CD4-positive, alpha-beta T cell (primary cell): ENCODE measurements around the gene TRIM22. TPM values are rescaled to one million over a fixed set of nuclear protein-coding genes. Genes with fewer than 3 reads are reported as not detected.
"Not testable (repeated sequence)": the region's sequence is repeated elsewhere in the genome, so short reads cannot be mapped to it uniquely, and the experiment has no call there.

Source experiments
- ATAC-seq: fragments of 200-7000 bp; cut with Tn5 transposase; one replicate; pipeline ENCODE4 v1.10.0; 2022; ENCODE audit warnings: mild to moderate bottlenecking; ENCODE audit not compliant: poor library complexity
- CTCF ChIA-PET: fragments of 350-600 bp; sonication (Branson Sonifier 250); formaldehyde crosslinking; loops from one replicate; lab custom pipeline; 2021; ENCODE audit warnings: antibody characterized with exemption, inconsistent platforms; lab: Charles Lee
- POLR2A ChIA-PET: fragments of 350-600 bp; sonication (Branson Sonifier 250); formaldehyde crosslinking; loops from one replicate; lab custom pipeline; 2021; ENCODE audit warnings: antibody characterized with exemption, inconsistent platforms; lab: Charles Lee
- DNase-seq, 14 experiments: peaks; one replicate each; pipeline ENCODE4 v3.0.0-alpha.2; 2013 to 2020; ENCODE audit warnings: mixed read lengths in 2 of 14
- H3K27ac ChIP-seq, 2 donors: one replicate each; pipeline versions ENCODE4 v1.5.1 to v1.7.0; 2013; ENCODE audit warnings: low read length in 2 of 2, low read depth in 1 of 2, mild to moderate bottlenecking in 1 of 2
- H3K27me3 ChIP-seq, 2 experiments: 1 replicate in 1 of 2; 2 replicates in 1 of 2; pipeline versions ENCODE4 v1.6.1 to v1.7.0; 2013; ENCODE audit warnings: low read length in 2 of 2, control low read depth in 1 of 2, mild to moderate bottlenecking in 1 of 2, moderate library complexity in 1 of 2; ENCODE audit not compliant: insufficient read depth in 2 of 2, control insufficient read depth in 1 of 2
- H3K36me3 ChIP-seq: one replicate; pipeline ENCODE4 v1.6.1; 2013; ENCODE audit warnings: low read length, control low read depth; ENCODE audit not compliant: insufficient read depth
- H3K4me1 ChIP-seq: one replicate; pipeline ENCODE4 v1.6.1; 2013; ENCODE audit warnings: low read length, control low read depth; ENCODE audit not compliant: insufficient read depth
- H3K4me3 ChIP-seq: one replicate; pipeline ENCODE4 v1.5.1; 2013; ENCODE audit warnings: mild to moderate bottlenecking, low read length, moderate library complexity
- H3K9me3 ChIP-seq, 2 experiments: 1 replicate in 1 of 2; 2 replicates in 1 of 2; pipeline versions ENCODE4 v1.6.1 to v1.7.0; 2013; ENCODE audit warnings: low read length in 2 of 2, mild to moderate bottlenecking in 2 of 2, control low read depth in 1 of 2, moderate library complexity in 1 of 2; ENCODE audit not compliant: control insufficient read depth in 1 of 2, insufficient read depth in 1 of 2
- H3K27ac Mint-ChIP-seq: one replicate; pipeline ENCODE4 v1.8.0; 2020; ENCODE audit warnings: mixed read lengths
- H3K27me3 Mint-ChIP-seq: one replicate; pipeline ENCODE4 v1.8.0; 2021; ENCODE audit warnings: mixed read lengths
- H3K36me3 Mint-ChIP-seq: one replicate; pipeline ENCODE4 v1.8.0; 2021; ENCODE audit warnings: low read depth, mixed read lengths
- H3K4me1 Mint-ChIP-seq: one replicate; pipeline ENCODE4 v1.8.0; 2021; ENCODE audit warnings: low read depth, mixed read lengths
- H3K4me3 Mint-ChIP-seq: one replicate; pipeline ENCODE4 v1.8.0; 2020; ENCODE audit warnings: mild to moderate bottlenecking, mixed read lengths
- H3K9me3 Mint-ChIP-seq: one replicate; pipeline ENCODE4 v1.8.0; 2020; ENCODE audit warnings: mixed read lengths
- intact Hi-C, 2 experiments: fragments of 100-400 bp; cut with DNase I in 1 of 2; cut with micrococcal nuclease in 1 of 2; formaldehyde crosslinking; loops; one replicate each; pipeline versions ENCODE4 v1.15.1 to v1.9.0; 2023 to 2025; cut with DNase I, micrococcal nuclease
- total RNA-seq, 174 experiments: library from RNA in 2 of 174; stranded (reverse) in 2 of 174; gene quantifications; one replicate each; pipeline ENCODE4 v1.2.3 and lab custom pipeline; 2021 to 2026
- TF ChIP-seq, protein P1 (sequence below): fragments of 200-600 bp; IDR thresholded peaks from one replicate; pipeline ENCODE4 v1.8.0; 2022; ENCODE audit warnings: antibody characterized with exemption, mild to moderate bottlenecking

TRIM22 gene
- total RNA-seq, 2 experiments from 2014 or later, result 198 to 206 TPM

DNA sequence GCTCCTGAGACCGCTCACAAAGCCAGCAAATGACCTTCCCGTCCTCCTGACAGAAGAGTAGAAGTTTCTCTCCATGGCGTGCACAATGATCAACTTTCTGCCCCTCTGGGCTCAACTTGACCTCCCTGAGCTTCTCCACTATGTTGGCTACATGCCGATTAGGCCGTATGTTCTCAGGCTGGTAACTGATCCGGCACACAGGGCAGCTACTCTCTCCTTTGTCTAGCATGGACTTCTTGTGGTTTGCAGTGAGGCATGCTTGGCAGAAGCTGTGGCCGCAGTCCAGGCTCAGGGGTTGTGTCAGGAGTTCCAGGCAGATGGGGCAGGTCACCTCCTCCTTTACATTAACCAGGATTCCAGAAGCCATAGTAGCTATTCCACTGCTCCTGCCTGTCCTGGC is 9.8 kb upstream of the TRIM22 start:
- no peak for ATAC-seq
- Mint-ChIP-seq H3K9me3 (no peaks in the 10 kb centered on the region), H3K4me3 (no peak overlapping the region), H3K27ac (no peak overlapping the region), H3K4me1 (peaks cover 57% of the 10 kb centered on the region), H3K27me3 (no peaks in the 10 kb centered on the region), H3K36me3 (peaks cover 66% of the 10 kb centered on the region)
- H3K27me3 ChIP-seq, result no peaks in the 10 kb centered on the region
- POLR2A ChIA-PET, result interaction anchor here (2.3 kb wide), 1 partner anchor 10 kb away, joined by 9 read pairs; the partner anchor contains the start of gene TRIM22
- H3K4me3 ChIP-seq, result no peak overlapping the region
- peaks cover 14% of the 10 kb centered on the region for H3K4me1 ChIP-seq
- no peak for DNase-seq
- H3K36me3 ChIP-seq, result peaks cover 32% of the 10 kb centered on the region
- TF ChIP-seq, protein P1, sequence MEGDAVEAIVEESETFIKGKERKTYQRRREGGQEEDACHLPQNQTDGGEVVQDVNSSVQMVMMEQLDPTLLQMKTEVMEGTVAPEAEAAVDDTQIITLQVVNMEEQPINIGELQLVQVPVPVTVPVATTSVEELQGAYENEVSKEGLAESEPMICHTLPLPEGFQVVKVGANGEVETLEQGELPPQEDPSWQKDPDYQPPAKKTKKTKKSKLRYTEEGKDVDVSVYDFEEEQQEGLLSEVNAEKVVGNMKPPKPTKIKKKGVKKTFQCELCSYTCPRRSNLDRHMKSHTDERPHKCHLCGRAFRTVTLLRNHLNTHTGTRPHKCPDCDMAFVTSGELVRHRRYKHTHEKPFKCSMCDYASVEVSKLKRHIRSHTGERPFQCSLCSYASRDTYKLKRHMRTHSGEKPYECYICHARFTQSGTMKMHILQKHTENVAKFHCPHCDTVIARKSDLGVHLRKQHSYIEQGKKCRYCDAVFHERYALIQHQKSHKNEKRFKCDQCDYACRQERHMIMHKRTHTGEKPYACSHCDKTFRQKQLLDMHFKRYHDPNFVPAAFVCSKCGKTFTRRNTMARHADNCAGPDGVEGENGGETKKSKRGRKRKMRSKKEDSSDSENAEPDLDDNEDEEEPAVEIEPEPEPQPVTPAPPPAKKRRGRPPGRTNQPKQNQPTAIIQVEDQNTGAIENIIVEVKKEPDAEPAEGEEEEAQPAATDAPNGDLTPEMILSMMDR, result no peak
- no peak overlapping the region for H3K27ac ChIP-seq
- peaks cover 0 to 4% of the 10 kb centered on the region in 2 experiments for H3K9me3 ChIP-seq
- CTCF ChIA-PET, result no interaction called here
- intact Hi-C loops, result loop anchor here (5.0 to 10.0 kb wide), 5 partner anchors 53 to 1285 kb away; partner anchors contain the start of genes CNGA4 (in 1 of the 2), FHIP1B (in 1 of the 2), OR52N2 (in 1 of the 2) and TRIM21 (in 1 of the 2)

DNA sequence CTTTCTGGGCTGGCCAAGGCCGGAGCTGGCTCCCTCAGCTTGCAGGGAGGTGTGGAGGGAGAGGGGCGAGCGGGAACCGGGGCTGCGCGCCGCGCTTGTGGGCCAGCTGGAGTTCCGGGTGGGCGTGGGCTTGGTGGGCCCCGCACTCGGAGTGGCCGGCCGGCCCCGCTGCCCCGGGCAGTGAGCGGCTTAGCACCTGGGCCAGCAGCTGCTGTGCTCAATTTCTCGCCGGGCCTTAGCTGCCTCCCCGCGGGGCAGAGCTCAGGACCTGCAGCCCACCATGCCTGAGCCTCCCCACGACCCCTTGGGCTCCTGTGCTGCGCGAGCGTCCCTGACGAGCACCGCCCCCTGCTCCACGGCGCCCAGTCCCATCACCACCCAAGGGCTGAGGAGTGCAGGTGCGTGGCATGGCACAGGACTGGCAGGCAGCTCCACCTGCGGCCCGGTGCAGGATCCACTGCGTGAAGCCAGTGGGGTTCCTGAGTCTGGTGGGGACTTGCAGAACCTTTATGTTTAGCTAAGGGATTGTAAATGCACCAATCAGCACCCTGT is 6.6 kb upstream of the TRIM22 start:
- H3K27me3 Mint-ChIP-seq, DNase-seq, H3K27ac ChIP-seq, H3K9me3 Mint-ChIP-seq, CTCF ChIA-PET, H3K4me3 ChIP-seq, H3K27me3 ChIP-seq, H3K9me3 ChIP-seq, ATAC-seq: not testable (repeated sequence)
- Mint-ChIP-seq H3K36me3 (peaks cover 49% of the 10 kb centered on the region), H3K4me1 (peaks cover 68% of the 10 kb centered on the region), H3K27ac (peak overlapping the region; percentile 88), H3K4me3 (peak overlapping the region; percentile 94)
- intact Hi-C loops, result loop anchor here (5.0 to 10.0 kb wide), 5 partner anchors 56 to 1288 kb away; partner anchors contain the start of genes CNGA4 (in 1 of the 2), FHIP1B (in 1 of the 2), OR52N2 (in 1 of the 2) and TRIM21 (in 1 of the 2)
- POLR2A ChIA-PET, result interaction anchor here (0.6 kb wide), 1 partner anchor 78 kb away, joined by 3 read pairs; no protein-coding TSS in a partner anchor
- Histone ChIP-seq H3K4me1 (peaks cover 26% of the 10 kb centered on the region), H3K36me3 (peaks cover 26% of the 10 kb centered on the region)

DNA sequence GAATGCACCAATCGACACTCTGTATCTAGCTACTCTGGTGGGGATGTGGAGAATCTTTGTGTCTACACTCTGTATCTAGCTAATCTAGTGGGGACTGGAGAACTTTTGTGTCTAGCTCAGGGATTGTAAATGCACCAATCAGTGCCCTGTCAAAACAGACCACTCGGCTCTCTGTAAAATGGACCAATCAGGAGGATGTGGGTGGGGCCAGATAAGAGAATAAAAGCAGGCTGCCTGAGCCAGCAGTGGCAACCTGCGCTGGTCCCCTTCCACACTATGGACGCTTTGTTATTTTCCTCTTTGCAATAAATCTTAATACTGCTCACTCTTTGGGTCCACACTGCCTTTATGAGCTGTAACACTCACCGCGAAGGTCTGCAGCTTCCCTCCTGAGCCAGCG is 6.0 kb upstream of the TRIM22 start:
- Histone ChIP-seq H3K4me1 (peaks cover 33% of the 10 kb centered on the region), H3K36me3 (peaks cover 19% of the 10 kb centered on the region), H3K4me3 (peak overlapping the region; percentile 72)
- POLR2A ChIA-PET, result interaction anchor here (0.6 to 1.8 kb wide), 3 partner anchors 12 to 84 kb away, joined by 3 to 5 read pairs (median 4); no protein-coding TSS in a partner anchor
- not testable (repeated sequence) for H3K27me3 ChIP-seq, H3K27me3 Mint-ChIP-seq, H3K9me3 Mint-ChIP-seq, H3K27ac ChIP-seq, ATAC-seq, H3K9me3 ChIP-seq
- H3K36me3 Mint-ChIP-seq, result peaks cover 43% of the 10 kb centered on the region
- peak in 11 of 14 experiments; percentile 2 to 47 (median 19) for DNase-seq
- H3K4me1 Mint-ChIP-seq, result peaks cover 71% of the 10 kb centered on the region
- H3K27ac Mint-ChIP-seq, result peak overlapping the region; percentile 88
- peak overlapping the region; percentile 94 for H3K4me3 Mint-ChIP-seq
- CTCF ChIA-PET, result interaction anchor here (1.3 to 2.6 kb wide), 4 partner anchors 10 to 109 kb away, joined by 3 to 12 read pairs (median 6); no protein-coding TSS in a partner anchor
- intact Hi-C loops, result loop anchor here (1.0 to 10.0 kb wide), 8 partner anchors 29 to 1289 kb away; partner anchors contain the start of genes OR52N2 (in 2 of the 2), TRIM34 (in 2 of the 2), CNGA4 (in 1 of the 2) and FHIP1B (in 1 of the 2)
